Adrenal gland (tissue), 12 donors: ENCODE results near the gene DTX2. TPM values are rescaled to one million over a fixed set of nuclear protein-coding genes. Genes with fewer than 3 reads are reported as not detected.
"Not testable (repeated sequence)": the region's sequence is repeated elsewhere in the genome, so short reads cannot be mapped to it uniquely, and the experiment has no call there.

ENCODE experiments used
- DNase-seq, 7 donors: peaks; one replicate each; pipeline ENCODE4 v3.0.0-alpha.2; 2019 to 2020
- H3K27ac ChIP-seq, 5 donors: fragments of 200-600 bp; sonication (generic) in 4 of 5; 1 replicate in 3 of 5; 2 replicates in 2 of 5; pipeline versions ENCODE4 v1.5.1 to v1.8.0; 2016 to 2020; ENCODE audit warnings: mild to moderate bottlenecking in 1 of 5
- H3K27me3 ChIP-seq: fragments of 200-600 bp; 2 replicates; pipeline ENCODE4 v1.8.0; 2021
- H3K36me3 ChIP-seq, 2 donors: fragments of 200-600 bp; replicated peaks in 1 of 2; 1 replicate in 1 of 2; 2 replicates in 1 of 2; pipeline versions ENCODE4 v1.5.1 to v1.8.0; 2018 to 2022
- H3K4me1 ChIP-seq, 2 donors: fragments of 200-600 bp; replicated peaks in 1 of 2; 1 replicate in 1 of 2; 2 replicates in 1 of 2; pipeline versions ENCODE4 v1.5.1 to v1.8.0; 2018 to 2021
- H3K4me3 ChIP-seq, 4 donors: fragments of 200-600 bp; sonication (generic) in 3 of 4; one replicate each; pipeline ENCODE4 v1.5.1; 2016 to 2018
- H3K9me3 ChIP-seq, 3 donors: fragments of 200-600 bp; sonication (generic) in 1 of 3; replicated peaks in 1 of 3; 1 replicate in 2 of 3; 2 replicates in 1 of 3; pipeline versions ENCODE4 v1.5.1 to v1.8.0; 2016 to 2021
- CTCF ChIP-seq, 6 experiments: fragments of 450-650 bp in 4 of 6; fragments of 200-600 bp in 2 of 6; sonication (generic) in 1 of 6; IDR thresholded peaks; 1 replicate in 5 of 6; 2 replicates in 1 of 6; pipeline versions ENCODE4 v1.5.1 to v1.8.0; 2016 to 2021; ENCODE audit warnings: antibody characterized with exemption in 6 of 6, mild to moderate bottlenecking in 2 of 6, moderate library complexity in 1 of 6
- POLR2A ChIP-seq, 2 donors: fragments of 450-650 bp; IDR thresholded peaks; one replicate each; pipeline ENCODE4 v1.6.1; 2017; ENCODE audit warnings: antibody characterized with exemption in 2 of 2, mild to moderate bottlenecking in 2 of 2, moderate library complexity in 1 of 2
- WGBS, 4 donors: extraction: QIAGEN DNeasy Blood & Tissue Kit in 2 of 4; methylation state at CpG; one replicate each; pipeline versions ENCODE4 v1.1.5 to v1.1.7; 2013 to 2017; 5-methylcytosine and 5-hydroxymethylcytosine counted together
- intact Hi-C, 2 donors: fragments of 100-400 bp; cut with DNase I; formaldehyde crosslinking; loops; one replicate each; pipeline versions ENCODE4 v1.14.1 to v1.15.0; 2022 to 2023
- polyA plus RNA-seq, 3 donors: library from polyadenylated mRNA; stranded (reverse); fragments of 200-250 nt in 2 of 3; fragments of 350-450 nt in 1 of 3; fragmentation: Illumina TruSeq in 1 of 3; extraction: RNeasy Lipid Tissue Mini Kit (QIAGEN cat#74804) in 1 of 3; gene quantifications; one replicate each; pipeline ENCODE4 v1.2.3, GENCODE V29; 2013 to 2014
- total RNA-seq, 9 donors: library from RNA; depleted of rRNA in 4 of 9; stranded (reverse); fragments of >200 nt in 4 of 9; fragments of 120-200 nt in 1 of 9; fragmentation: NEBNext Ultra II Directional in 1 of 9; extraction: Animal tissue kit (Norgen Biotek cat#: 25700) in 1 of 9; gene quantifications; one replicate each; pipeline versions ENCODE4 v1.1.0 to v1.2.4, GENCODE V29; 2013 to 2023
- donor health status: healthy with polysubstance abuse.
- donor health status: Bipolar disorder and iron deficiency.
- donor health status: DM: yes; HTN: yes; CAD: no.
- donor health status: DM: no; HTN: no; CAD: no.
- donor health status: DM: no; HTN: no; CAD: no.
- donor health status: DM: yes; HTN: yes; CAD: no.

Gene DTX2
- total and polyA plus RNA-seq, 12 donors = 2.8 to 83.7 (median 16.5) TPM

- no peaks in the 10 kb centered on the region for H3K36me3 ChIP-seq
- intact Hi-C loops = no loop called here
- no peak for TF ChIP-seq POLR2A (IDR thresholded peaks at IDR 0.05)
- TF ChIP-seq CTCF (IDR thresholded peaks at IDR 0.05) = no peak
- WGBS, 4 donors = 83 to 90% (median 85%) methylated on average over 19 to 29 of the region's 29 CpGs
- no peaks in the 10 kb centered on the region for H3K27me3 ChIP-seq
- no peaks in the 10 kb centered on the region for H3K9me3 ChIP-seq
- no peak overlapping the region for H3K4me3 ChIP-seq
- peak in 1 of 7 donors; percentile 15 for DNase-seq
- peak overlapping the region in 1 of 5 donors; percentile 56 for H3K27ac ChIP-seq
- peaks cover 6 to 8% of the 10 kb centered on the region in 2 donors for H3K4me1 ChIP-seq
Measured at GRCh38 chr7:76513817-76514799, 52.6 kb downstream of the DTX2 start.

GRCh38 chr7:76514926-76515771 is 53.6 kb downstream of the DTX2 start:
- no peaks in the 10 kb centered on the region for H3K27me3 ChIP-seq
- WGBS, 4 donors = 39 to 84% (median 65%) methylated on average over 6 to 14 of the region's 16 CpGs
- no peaks in the 10 kb centered on the region for H3K9me3 ChIP-seq
- TF ChIP-seq POLR2A (IDR thresholded peaks at IDR 0.05) (no peak), CTCF (IDR thresholded peaks at IDR 0.05) (no peak)
- no peak overlapping the region for H3K4me3 ChIP-seq
- intact Hi-C loops = no loop called here
- no peak overlapping the region for H3K27ac ChIP-seq
- H3K4me1 ChIP-seq = peaks cover 6 to 8% of the 10 kb centered on the region in 2 donors
- H3K36me3 ChIP-seq = no peaks in the 10 kb centered on the region
- peak in 5 of 7 donors; percentile 40 to 73 (median 47) for DNase-seq

- Histone ChIP-seq H3K4me3 (no peak overlapping the region), H3K9me3 (no peaks in the 10 kb centered on the region), H3K36me3 (no peaks in the 10 kb centered on the region), H3K27me3 (no peaks in the 10 kb centered on the region), H3K27ac (no peak overlapping the region), H3K4me1 (peaks cover 6 to 8% of the 10 kb centered on the region in 2 donors)
- intact Hi-C loops = no loop called here
- DNase-seq = peak in 3 of 7 donors; percentile 47 to 78 (median 61)
- WGBS, 4 donors = 2 to 8% (median 6%) methylated on average over 10 to 31 of the region's 32 CpGs; no CpG with 5 or more reads in 1 of the 4 donors
- TF ChIP-seq CTCF (IDR thresholded peaks at IDR 0.05) = peak in 3 of 6 experiments; percentile 64 to 84 (median 79)
- no peak for TF ChIP-seq POLR2A (IDR thresholded peaks at IDR 0.05)
Measured at GRCh38 chr7:76515999-76516443, 54.5 kb downstream of the DTX2 start.

GRCh38 chr7:76516932-76517331 is 55.4 kb downstream of the DTX2 start:
- intact Hi-C loops, H3K36me3 ChIP-seq, H3K27ac ChIP-seq, DNase-seq, H3K4me3 ChIP-seq, H3K9me3 ChIP-seq, H3K27me3 ChIP-seq, H3K4me1 ChIP-seq: not testable (repeated sequence)
- WGBS, 4 donors = 94 to 100% (median 96%) methylated on average over 5 to 6 of the region's 6 CpGs; no CpG with 5 or more reads in 1 of the 4 donors

- H3K4me1 ChIP-seq, H3K4me3 ChIP-seq, H3K9me3 ChIP-seq, intact Hi-C loops, H3K27me3 ChIP-seq, DNase-seq, H3K27ac ChIP-seq, H3K36me3 ChIP-seq: not testable (repeated sequence)
- WGBS, 4 donors = 87 to 89% methylated on average over 2 of the region's 4 CpGs; no CpG with 5 or more reads in 2 of the 4 donors
Measured at GRCh38 chr7:76526183-76526582, 64.7 kb downstream of the DTX2 start.

GRCh38 chr7:76531643-76532042 is 70.1 kb downstream of the DTX2 start:
- H3K27ac ChIP-seq, H3K4me1 ChIP-seq, H3K4me3 ChIP-seq, H3K27me3 ChIP-seq, DNase-seq, H3K36me3 ChIP-seq, intact Hi-C loops, H3K9me3 ChIP-seq: not testable (repeated sequence)
- WGBS, 4 donors = 74 to 90% (median 83%) methylated on average over 2 of the region's 2 CpGs; no CpG with 5 or more reads in 1 of the 4 donors

GRCh38 chr7:76543197-76543596 is 81.7 kb downstream of the DTX2 start, which contains the start of gene SPDYE16:
SPDYE16 (minus strand) TSS chr7:76543297; CDS start chr7:76541459, 1,838 bp downstream.
- WGBS, 4 donors = no CpG with 5 or more reads among the region's 8 CpGs
- not testable (repeated sequence) for H3K4me3 ChIP-seq, H3K4me1 ChIP-seq

More at GRCh38 chr7:76543197-76543596, 81.7 kb downstream of the DTX2 start, which contains the start of gene SPDYE16:
- intact Hi-C loops, H3K27ac ChIP-seq, H3K9me3 ChIP-seq, H3K36me3 ChIP-seq, DNase-seq, H3K27me3 ChIP-seq: not testable (repeated sequence)
